Measurements from ENCODE around the gene GID4.

- TF ChIP-seq CTCF (conservative IDR thresholded peaks at IDR 0.05; ENCODE audit: low read depth, low read length): no peak
- no peak for TF ChIP-seq POLR2A (IDR thresholded peaks at IDR 0.05; ENCODE audit: low read depth, low read length)
- TF ChIP-seq RAD21 (IDR thresholded peaks at IDR 0.05; ENCODE audit: low read length): no peak
- no peak for TF ChIP-seq MAFK (IDR thresholded peaks at IDR 0.05; ENCODE audit: low read depth, low read length)
- no peak for TF ChIP-seq BHLHE40 (IDR thresholded peaks at IDR 0.05; ENCODE audit: low read depth, low read length)
- no peak for TF ChIP-seq RCOR1 (IDR thresholded peaks at IDR 0.05; ENCODE audit: insufficient replicate concordance, low read length)
- TF ChIP-seq FOS (IDR thresholded peaks at IDR 0.05; ENCODE audit: low read depth, low read length): no peak
These were observed 6.6 kb downstream of the GID4 start for GRCh38 chr17:18045691-18046350.

All from IMR-90 (cell line).